GM23338 (cell line): ENCODE measurements around the gene BMS1. TPM values are rescaled to one million over a fixed set of nuclear protein-coding genes. Genes with fewer than 3 reads are reported as not detected.

ENCODE experiments used
- ATAC-seq: fragments of 200-7000 bp; cut with Tn5 transposase; 3 replicates; pipeline ENCODE4 v1.9.1; 2020
- DNase-seq: peaks from one replicate; pipeline ENCODE4 v3.0.0-alpha.2; 2015; ENCODE audit warnings: low spot score
- H2AFZ ChIP-seq: fragments of 200-600 bp; sonication (generic); 2 replicates; pipeline ENCODE4 v1.8.0; 2016; ENCODE audit warnings: antibody characterized with exemption, mild to moderate bottlenecking, moderate library complexity
- H3F3A ChIP-seq: fragments of 200-600 bp; sonication (generic); replicated peaks from 2 replicates; pipeline ENCODE4 v1.8.0; 2017; ENCODE audit warnings: antibody characterized with exemption, mixed run types, low read depth
- H3K27ac ChIP-seq: fragments of 200-600 bp; sonication (generic); 2 replicates; pipeline ENCODE4 v1.6.1; 2016; ENCODE audit warnings: low read depth
- H3K27me3 ChIP-seq: fragments of 200-600 bp; sonication (generic); 2 replicates; pipeline ENCODE4 v1.8.0; 2016; ENCODE audit warnings: mild to moderate bottlenecking, mixed run types, moderate library complexity; ENCODE audit not compliant: insufficient read depth
- H3K36me3 ChIP-seq: fragments of 200-600 bp; sonication (generic); 2 replicates; pipeline ENCODE4 v1.8.0; 2016; ENCODE audit warnings: mild to moderate bottlenecking; ENCODE audit not compliant: insufficient read depth
- H3K4me1 ChIP-seq: fragments of 200-600 bp; sonication (generic); 2 replicates; pipeline ENCODE4 v1.8.0; 2016; ENCODE audit warnings: mild to moderate bottlenecking, moderate library complexity; ENCODE audit not compliant: insufficient read depth
- H3K4me2 ChIP-seq: fragments of 200-600 bp; sonication (generic); 2 replicates; pipeline ENCODE4 v1.7.1; 2017; ENCODE audit warnings: mixed run types
- H3K4me3 ChIP-seq: fragments of 200-600 bp; sonication (generic); 2 replicates; pipeline ENCODE4 v1.6.1; 2016; ENCODE audit warnings: mixed run types
- H3K79me2 ChIP-seq: fragments of 200-600 bp; sonication (generic); replicated peaks from 2 replicates; pipeline ENCODE4 v1.8.0; 2017; ENCODE audit warnings: mild to moderate bottlenecking; ENCODE audit not compliant: insufficient read depth
- H3K9me2 ChIP-seq: fragments of 200-600 bp; sonication (generic); 2 replicates; pipeline ENCODE4 v1.8.0; 2017; ENCODE audit not compliant: insufficient read depth
- H4K20me1 ChIP-seq: fragments of 200-600 bp; sonication (generic); replicated peaks from 2 replicates; pipeline ENCODE4 v1.8.0; 2017; ENCODE audit warnings: mild to moderate bottlenecking; ENCODE audit not compliant: insufficient read depth
- H3K27ac Mint-ChIP-seq: 2 replicates; pipeline ENCODE4 v1.8.0; 2020; ENCODE audit warnings: inconsistent platforms, mild to moderate bottlenecking, moderate library complexity, mixed read lengths
- H3K27me3 Mint-ChIP-seq: 3 replicates; pipeline ENCODE4 v1.8.0; 2022; ENCODE audit warnings: low read depth, mild to moderate bottlenecking, moderate library complexity, mixed read lengths, inconsistent platforms; ENCODE audit not compliant: insufficient read depth, poor library complexity
- H3K36me3 Mint-ChIP-seq: 3 replicates; pipeline ENCODE4 v1.8.0; 2021; ENCODE audit warnings: low read depth, mild to moderate bottlenecking, inconsistent platforms, moderate library complexity, mixed read lengths
- H3K4me1 Mint-ChIP-seq: 3 replicates; pipeline ENCODE4 v1.8.0; 2020; ENCODE audit warnings: mild to moderate bottlenecking, inconsistent platforms, mixed read lengths
- H3K4me3 Mint-ChIP-seq: 3 replicates; pipeline ENCODE4 v1.8.0; 2021; ENCODE audit warnings: moderate library complexity, mild to moderate bottlenecking, inconsistent platforms, mixed read lengths
- H3K9me3 Mint-ChIP-seq: 3 replicates; pipeline ENCODE4 v1.8.0; 2020; ENCODE audit warnings: moderate library complexity, mild to moderate bottlenecking, inconsistent platforms, mixed read lengths
- CREB1 ChIP-seq: fragments of 250-450 bp; sonication (Bioruptor Pico); IDR thresholded peaks from 2 replicates; pipeline ENCODE4 v1.5.0; 2020; ENCODE audit warnings: low read depth, mild to moderate bottlenecking, moderate library complexity
- ETS1 ChIP-seq: IDR thresholded peaks from 2 replicates; pipeline ENCODE4 v1.6.1; 2016; ENCODE audit warnings: antibody characterized with exemption
- EZH2 ChIP-seq: fragments of 200-600 bp; sonication (generic); IDR thresholded peaks from one replicate; pipeline ENCODE4 v1.8.0; 2017; ENCODE audit warnings: antibody characterized with exemption, mild to moderate bottlenecking, low read depth; ENCODE audit not compliant: unreplicated experiment
- EZH2phosphoT487 ChIP-seq: fragments of 200-600 bp; sonication (generic); IDR thresholded peaks from one replicate; pipeline ENCODE4 v1.8.1; 2018; ENCODE audit warnings: antibody characterized with exemption; ENCODE audit not compliant: unreplicated experiment
- JUNB ChIP-seq: IDR thresholded peaks from one replicate; pipeline ENCODE4 v1.6.1; 2016; ENCODE audit warnings: antibody characterized with exemption; ENCODE audit not compliant: unreplicated experiment
- NANOG ChIP-seq: IDR thresholded peaks from 2 replicates; pipeline ENCODE4 v1.6.1; 2016; ENCODE audit warnings: antibody characterized with exemption, borderline replicate concordance
- POLR2AphosphoS5 ChIP-seq: IDR thresholded peaks from 2 replicates; pipeline ENCODE4 v1.6.1; 2016; ENCODE audit warnings: antibody characterized with exemption, low read depth
- STAT1 ChIP-seq: IDR thresholded peaks from one replicate; pipeline ENCODE4 v1.6.1; 2016; ENCODE audit warnings: antibody characterized with exemption; ENCODE audit not compliant: unreplicated experiment
- ZNF114 ChIP-seq: fragments of 250-450 bp; sonication (Bioruptor Pico); IDR thresholded peaks from 2 replicates; pipeline ENCODE4 v1.5.0; 2020; ENCODE audit warnings: mild to moderate bottlenecking, moderate library complexity
- ZNF331 ChIP-seq: fragments of 250-450 bp; sonication (Bioruptor Pico); IDR thresholded peaks from 2 replicates; pipeline ENCODE4 v1.5.0; 2020; ENCODE audit warnings: low read depth, mild to moderate bottlenecking, moderate library complexity
- ZNF462 ChIP-seq: fragments of 250-450 bp; sonication (Bioruptor Pico); IDR thresholded peaks from 2 replicates; pipeline ENCODE4 v1.5.0; 2020; ENCODE audit warnings: mild to moderate bottlenecking, moderate library complexity
- polyA plus RNA-seq: library from polyadenylated mRNA; unstranded; fragments of >200 nt; fragmentation: Nextera tagmentation; extraction: Ambion mirVana; gene quantifications from 2 replicates; pipeline ENCODE4 v1.2.1, GENCODE V29; 2016
- total RNA-seq: library from RNA; depleted of rRNA; stranded (reverse); fragments of >200 nt; shearing (Covaris generic); gene quantifications from 2 replicates; pipeline ENCODE4 v1.2.3, GENCODE V29; 2014
- TF ChIP-seq, protein P1 (sequence below), 2 experiments: fragments of 200-600 bp in 1 of 2; sonication (generic) in 1 of 2; conservative IDR thresholded peaks; 2 replicates each; pipeline versions ENCODE4 v1.5.1 to v1.6.1; 2016 to 2017; ENCODE audit warnings: antibody characterized with exemption in 2 of 2, low read depth in 2 of 2, mild to moderate bottlenecking in 2 of 2, moderate library complexity in 1 of 2
- TF ChIP-seq, protein P2 (sequence below): IDR thresholded peaks from one replicate; pipeline ENCODE4 v1.6.1; 2018; ENCODE audit warnings: antibody characterized with exemption; ENCODE audit not compliant: unreplicated experiment

Gene BMS1
- total and polyA plus RNA-seq, 2 experiments from 2014 or later = 26.4 to 37.7 TPM

- no peaks in the 10 kb centered on the region for H3K27me3 ChIP-seq
- peaks cover 26% of the 10 kb centered on the region for H3K4me1 ChIP-seq
- H3K9me2 ChIP-seq = no peaks in the 10 kb centered on the region
- DNase-seq (no peak), ATAC-seq (no peak)
- H3K4me2 ChIP-seq = no peak overlapping the region
- Mint-ChIP-seq H3K27me3 (peaks cover 6% of the 10 kb centered on the region), H3K27ac (peak overlapping the region; percentile 86), H3K4me3 (no peak overlapping the region), H3K4me1 (peaks cover 40% of the 10 kb centered on the region), H3K36me3 (peaks cover 79% of the 10 kb centered on the region), H3K9me3 (peaks cover 18% of the 10 kb centered on the region)
- peaks cover 5% of the 10 kb centered on the region for H3F3A ChIP-seq
- no peak overlapping the region; the same call in 1 of the 2 replicates for H3K27ac ChIP-seq
- H4K20me1 ChIP-seq = no peaks in the 10 kb centered on the region; the same call in 1 of the 2 replicates
- no peak overlapping the region for H3K4me3 ChIP-seq
- TF ChIP-seq, protein P1, sequence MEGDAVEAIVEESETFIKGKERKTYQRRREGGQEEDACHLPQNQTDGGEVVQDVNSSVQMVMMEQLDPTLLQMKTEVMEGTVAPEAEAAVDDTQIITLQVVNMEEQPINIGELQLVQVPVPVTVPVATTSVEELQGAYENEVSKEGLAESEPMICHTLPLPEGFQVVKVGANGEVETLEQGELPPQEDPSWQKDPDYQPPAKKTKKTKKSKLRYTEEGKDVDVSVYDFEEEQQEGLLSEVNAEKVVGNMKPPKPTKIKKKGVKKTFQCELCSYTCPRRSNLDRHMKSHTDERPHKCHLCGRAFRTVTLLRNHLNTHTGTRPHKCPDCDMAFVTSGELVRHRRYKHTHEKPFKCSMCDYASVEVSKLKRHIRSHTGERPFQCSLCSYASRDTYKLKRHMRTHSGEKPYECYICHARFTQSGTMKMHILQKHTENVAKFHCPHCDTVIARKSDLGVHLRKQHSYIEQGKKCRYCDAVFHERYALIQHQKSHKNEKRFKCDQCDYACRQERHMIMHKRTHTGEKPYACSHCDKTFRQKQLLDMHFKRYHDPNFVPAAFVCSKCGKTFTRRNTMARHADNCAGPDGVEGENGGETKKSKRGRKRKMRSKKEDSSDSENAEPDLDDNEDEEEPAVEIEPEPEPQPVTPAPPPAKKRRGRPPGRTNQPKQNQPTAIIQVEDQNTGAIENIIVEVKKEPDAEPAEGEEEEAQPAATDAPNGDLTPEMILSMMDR (conservative IDR thresholded peaks at IDR 0.05; ENCODE audit: low read depth in 2 of 2) = no peak
- TF ChIP-seq ZNF462 (no peak), EZH2 (no peak), JUNB (no peak), ETS1 (no peak), NANOG (no peak), CREB1 (CRISPR knock-in tag) (no peak), POLR2AphosphoS5 (no peak), ZNF114 (CRISPR knock-in tag) (no peak), EZH2phosphoT487 (no peak), ZNF331 (CRISPR knock-in tag) (no peak), STAT1 (no peak)
- TF ChIP-seq, protein P2, sequence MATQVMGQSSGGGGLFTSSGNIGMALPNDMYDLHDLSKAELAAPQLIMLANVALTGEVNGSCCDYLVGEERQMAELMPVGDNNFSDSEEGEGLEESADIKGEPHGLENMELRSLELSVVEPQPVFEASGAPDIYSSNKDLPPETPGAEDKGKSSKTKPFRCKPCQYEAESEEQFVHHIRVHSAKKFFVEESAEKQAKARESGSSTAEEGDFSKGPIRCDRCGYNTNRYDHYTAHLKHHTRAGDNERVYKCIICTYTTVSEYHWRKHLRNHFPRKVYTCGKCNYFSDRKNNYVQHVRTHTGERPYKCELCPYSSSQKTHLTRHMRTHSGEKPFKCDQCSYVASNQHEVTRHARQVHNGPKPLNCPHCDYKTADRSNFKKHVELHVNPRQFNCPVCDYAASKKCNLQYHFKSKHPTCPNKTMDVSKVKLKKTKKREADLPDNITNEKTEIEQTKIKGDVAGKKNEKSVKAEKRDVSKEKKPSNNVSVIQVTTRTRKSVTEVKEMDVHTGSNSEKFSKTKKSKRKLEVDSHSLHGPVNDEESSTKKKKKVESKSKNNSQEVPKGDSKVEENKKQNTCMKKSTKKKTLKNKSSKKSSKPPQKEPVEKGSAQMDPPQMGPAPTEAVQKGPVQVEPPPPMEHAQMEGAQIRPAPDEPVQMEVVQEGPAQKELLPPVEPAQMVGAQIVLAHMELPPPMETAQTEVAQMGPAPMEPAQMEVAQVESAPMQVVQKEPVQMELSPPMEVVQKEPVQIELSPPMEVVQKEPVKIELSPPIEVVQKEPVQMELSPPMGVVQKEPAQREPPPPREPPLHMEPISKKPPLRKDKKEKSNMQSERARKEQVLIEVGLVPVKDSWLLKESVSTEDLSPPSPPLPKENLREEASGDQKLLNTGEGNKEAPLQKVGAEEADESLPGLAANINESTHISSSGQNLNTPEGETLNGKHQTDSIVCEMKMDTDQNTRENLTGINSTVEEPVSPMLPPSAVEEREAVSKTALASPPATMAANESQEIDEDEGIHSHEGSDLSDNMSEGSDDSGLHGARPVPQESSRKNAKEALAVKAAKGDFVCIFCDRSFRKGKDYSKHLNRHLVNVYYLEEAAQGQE = no peak
- peaks cover 9% of the 10 kb centered on the region for H3K36me3 ChIP-seq
- no peak overlapping the region for H2AFZ ChIP-seq
- peaks cover 71% of the 10 kb centered on the region for H3K79me2 ChIP-seq
Observed at GRCh38 chr10:42812028-42812427, 29.4 kb downstream of the BMS1 start.
